Measurements from ENCODE around the gene ENTREP3.

DNA sequence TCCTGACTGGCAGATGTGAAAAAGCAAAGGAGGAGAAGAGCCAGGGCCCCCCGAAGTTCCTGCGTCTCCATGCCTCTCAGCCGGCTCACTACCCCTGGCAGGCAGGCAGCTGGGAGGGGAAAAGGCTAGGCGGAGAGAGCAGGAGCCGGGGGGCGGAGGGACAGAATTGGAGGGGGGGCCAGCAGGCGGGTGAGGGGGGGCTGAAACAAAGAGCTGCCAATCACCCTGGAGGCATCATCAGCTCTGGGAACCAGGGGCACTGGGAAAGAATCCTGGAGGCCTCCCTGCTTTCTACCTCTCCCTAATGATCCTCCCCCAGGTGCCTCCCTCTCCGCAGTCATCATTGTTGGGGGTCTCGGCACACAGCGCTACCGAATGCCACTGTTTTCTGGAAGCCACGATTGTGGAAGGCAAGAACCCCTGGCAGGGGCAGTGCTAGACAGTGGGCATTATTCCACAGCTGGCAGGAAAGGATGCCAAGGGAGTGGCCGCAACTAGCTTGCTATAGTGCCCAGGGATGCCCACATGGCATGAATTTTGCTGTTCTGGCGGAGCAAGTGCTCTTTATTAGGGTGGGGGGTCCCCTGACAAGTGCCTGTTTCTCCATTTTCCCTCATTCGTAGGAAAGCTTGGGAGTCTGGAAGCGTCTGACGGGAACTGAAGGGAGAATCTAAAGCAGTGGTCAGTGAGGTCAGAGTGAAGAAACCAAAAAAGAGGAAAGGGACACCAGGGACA is 47.3 kb downstream of the ENTREP3 start, which contains the start of gene THBS3:
- TF ChIP-seq CTCF (conservative IDR thresholded peaks at IDR 0.05; ENCODE audit: low read depth, low read length) (no peak), EZH2 (IDR thresholded peaks at IDR 0.05; ENCODE audit: borderline replicate concordance, low read depth, low read length, poor library complexity, severe bottlenecking) (no peak)

Data from A673 (cell line).